Breast epithelium (tissue), 3 donors: ENCODE measurements around the gene NTRK3.

Experiments
- POLR2A ChIP-seq: fragments of 450-650 bp; IDR thresholded peaks from one replicate; pipeline ENCODE4 v1.6.1; 2016; ENCODE audit warnings: antibody characterized with exemption, mild to moderate bottlenecking, moderate library complexity
- POLR2AphosphoS5 ChIP-seq, 3 donors: sonication (generic); formaldehyde crosslinking; IDR thresholded peaks; one replicate each; pipeline ENCODE4 v1.6.1; 2017; ENCODE audit warnings: antibody characterized with exemption in 3 of 3
- TF ChIP-seq, protein P1 (sequence below), 3 donors: fragments of 450-650 bp; IDR thresholded peaks; one replicate each; pipeline ENCODE4 v1.5.1; 2016 to 2017; ENCODE audit warnings: antibody characterized with exemption in 3 of 3, mild to moderate bottlenecking in 3 of 3, moderate library complexity in 3 of 3

DNA sequence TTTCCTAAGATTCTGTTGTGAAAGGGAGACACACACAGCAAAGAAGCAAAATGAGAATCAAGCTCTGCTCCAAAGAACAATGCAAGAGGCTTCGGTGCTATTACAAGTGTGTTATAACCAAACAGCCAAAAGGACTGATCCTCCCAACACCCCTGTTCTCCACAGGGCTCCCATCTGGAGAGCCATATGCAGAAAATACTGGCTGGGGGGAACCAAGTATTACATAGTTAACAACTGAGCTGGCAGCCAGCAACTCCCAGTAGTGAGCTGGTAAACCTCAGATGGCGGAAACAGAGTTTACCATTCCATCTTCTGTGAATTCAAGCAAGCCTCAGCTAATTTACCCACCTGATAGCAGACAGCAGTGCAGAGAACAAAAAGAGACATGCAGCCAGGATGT lies 156.4 kb downstream of the NTRK3 start:
- TF ChIP-seq, protein P1, sequence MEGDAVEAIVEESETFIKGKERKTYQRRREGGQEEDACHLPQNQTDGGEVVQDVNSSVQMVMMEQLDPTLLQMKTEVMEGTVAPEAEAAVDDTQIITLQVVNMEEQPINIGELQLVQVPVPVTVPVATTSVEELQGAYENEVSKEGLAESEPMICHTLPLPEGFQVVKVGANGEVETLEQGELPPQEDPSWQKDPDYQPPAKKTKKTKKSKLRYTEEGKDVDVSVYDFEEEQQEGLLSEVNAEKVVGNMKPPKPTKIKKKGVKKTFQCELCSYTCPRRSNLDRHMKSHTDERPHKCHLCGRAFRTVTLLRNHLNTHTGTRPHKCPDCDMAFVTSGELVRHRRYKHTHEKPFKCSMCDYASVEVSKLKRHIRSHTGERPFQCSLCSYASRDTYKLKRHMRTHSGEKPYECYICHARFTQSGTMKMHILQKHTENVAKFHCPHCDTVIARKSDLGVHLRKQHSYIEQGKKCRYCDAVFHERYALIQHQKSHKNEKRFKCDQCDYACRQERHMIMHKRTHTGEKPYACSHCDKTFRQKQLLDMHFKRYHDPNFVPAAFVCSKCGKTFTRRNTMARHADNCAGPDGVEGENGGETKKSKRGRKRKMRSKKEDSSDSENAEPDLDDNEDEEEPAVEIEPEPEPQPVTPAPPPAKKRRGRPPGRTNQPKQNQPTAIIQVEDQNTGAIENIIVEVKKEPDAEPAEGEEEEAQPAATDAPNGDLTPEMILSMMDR (IDR thresholded peaks at IDR 0.05) = no peak
- no peak for TF ChIP-seq POLR2AphosphoS5 (IDR thresholded peaks at IDR 0.05)
- TF ChIP-seq POLR2A = no peak
